ENCODE measurements around the gene CD8B2. TPM values are rescaled to one million over a fixed set of nuclear protein-coding genes. Genes with fewer than 3 reads are reported as not detected.

The CD8B2 gene
- total and polyA plus RNA-seq, 10 of the 15 experiments (the other 5 are each of a cell fraction or from before 2014, with no cell fraction given), result 0.05 to 0.08 TPM; not detected in 8

DNA sequence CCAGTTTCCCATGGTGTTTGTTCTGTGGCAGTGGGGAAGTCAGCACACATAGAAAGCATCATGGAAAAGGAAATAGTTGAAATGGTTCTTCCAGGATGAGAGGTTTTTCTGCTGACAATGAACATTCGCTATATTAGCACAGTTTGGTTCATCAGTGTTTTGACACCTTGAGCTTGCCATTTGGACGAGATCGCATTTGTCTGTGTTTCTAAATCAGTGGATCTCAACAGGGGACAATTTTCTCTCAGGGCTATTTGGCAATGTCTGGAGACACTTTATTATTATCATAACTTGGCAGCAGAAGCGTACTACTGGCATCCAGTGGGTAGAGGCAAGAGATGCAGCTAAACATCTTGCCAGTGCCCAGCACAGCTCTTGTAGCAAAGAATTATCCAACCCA, 74.6 kb downstream of the CD8B2 start:
- Histone ChIP-seq H3K36me3 (ENCODE audit: control insufficient read depth in 2 of 2, insufficient read depth in 2 of 2, low read length in 1 of 2) (no peaks in the 10 kb centered on the region), H3K27me3 (replicated peaks in 1 of 2; ENCODE audit: control insufficient read depth in 2 of 2, insufficient read depth in 2 of 2, low read length in 1 of 2) (no peaks in the 10 kb centered on the region; a peak in 2 of 4 replicates), H3K79me2 (ENCODE audit: control insufficient read depth, insufficient read depth, low read length) (no peaks in the 10 kb centered on the region), H3K27ac (ENCODE audit: control insufficient read depth, insufficient read depth) (no peak overlapping the region), H3K4me1 (ENCODE audit: control insufficient read depth, insufficient read depth, low read length) (no peaks in the 10 kb centered on the region), H3K4me3 (no peak overlapping the region), H2AFZ (ENCODE audit: control insufficient read depth, low read depth, low read length) (no peak overlapping the region), H4K20me1 (ENCODE audit: control insufficient read depth, insufficient read depth) (no peaks in the 10 kb centered on the region), H3K9me3 (replicated peaks; ENCODE audit: control insufficient read depth, insufficient read depth, low read length) (no peaks in the 10 kb centered on the region), H3K4me2 (ENCODE audit: control insufficient read depth, insufficient read depth) (no peak overlapping the region), H3K9ac (ENCODE audit: control insufficient read depth, insufficient read depth, low read length) (no peak overlapping the region)
- intact Hi-C loops (cut with micrococcal nuclease; ENCODE audit: unreplicated experiment), result no loop called here
- FAIRE-seq (no peak), DNase-seq (ENCODE audit: low read depth, low spot score) (no peak), ATAC-seq (no peak)
- BruUV-seq (replicated peaks), result no TSS peak
- SMC1A ChIA-PET (ENCODE audit: uncharacterized antibody, unreplicated experiment), result no interaction called here
- in situ Hi-C loops (cut with MboI), result no loop called here
- RAD21 ChIA-PET (ENCODE audit: unreplicated experiment), result no interaction called here
- WGBS (ENCODE audit: insufficient coverage, insufficient replicate concordance, low lambda C conversion rate, missing lambda C conversion rate), result 18% methylated on average over 4 of the region's 4 CpGs
- CTCF ChIA-PET, result interaction anchor here (1.2 to 2.5 kb wide), 4 partner anchors 11 to 21 kb away, joined by 3 to 13 read pairs (median 4); no protein-coding TSS in a partner anchor
- TF ChIP-seq MYC (IDR thresholded peaks at IDR 0.05; ENCODE audit: insufficient read depth, insufficient read length, insufficient replicate concordance, low read length, severe bottlenecking) (no peak), MTA3 (IDR thresholded peaks at IDR 0.05; ENCODE audit: borderline replicate concordance, low read length) (no peak), ZNF384 (IDR thresholded peaks at IDR 0.05; ENCODE audit: borderline replicate concordance, low read depth, low read length) (no peak), RCOR1 (conservative IDR thresholded peaks at IDR 0.05; ENCODE audit: low read depth, low read length) (no peak), ZNF592 (IDR thresholded peaks at IDR 0.05) (no peak), RAD51 (IDR thresholded peaks at IDR 0.05) (no peak), POU2F2 (IDR thresholded peaks at IDR 0.05; ENCODE audit: borderline replicate concordance, low read depth, low read length) (no peak), HDAC6 (IDR thresholded peaks at IDR 0.05; ENCODE audit: unreplicated experiment) (no peak), DPF2 (IDR thresholded peaks at IDR 0.05) (no peak)
- POLR2A ChIA-PET, result no interaction called here

Measured in GM12878 (cell line).